Coronary artery (tissue), 2 donors: ENCODE data around the gene TEKT1.

Source experiments
- DNase-seq: peaks from one replicate; pipeline ENCODE4 v3.0.0-alpha.2; 2017; ENCODE audit warnings: low spot score
- H3K27ac ChIP-seq, 2 donors: fragments of 200-600 bp; sonication (generic); one replicate each; pipeline ENCODE4 v1.5.1; 2016 to 2019
- H3K4me3 ChIP-seq: fragments of 200-600 bp; sonication (generic); 2 replicates; pipeline ENCODE4 v1.5.1; 2016; ENCODE audit warnings: mild to moderate bottlenecking, moderate library complexity
- TF ChIP-seq, protein P1 (sequence below): fragments of 200-600 bp; sonication (generic); IDR thresholded peaks from one replicate; pipeline ENCODE4 v1.5.1; 2019; ENCODE audit warnings: antibody characterized with exemption

Gene TEKT1

GRCh38 chr17:6749519-6749918 lies 82.0 kb downstream of the TEKT1 start:
- no peak for DNase-seq
- Histone ChIP-seq H3K27ac (no peak overlapping the region), H3K4me3 (no peak overlapping the region)
- TF ChIP-seq, protein P1, sequence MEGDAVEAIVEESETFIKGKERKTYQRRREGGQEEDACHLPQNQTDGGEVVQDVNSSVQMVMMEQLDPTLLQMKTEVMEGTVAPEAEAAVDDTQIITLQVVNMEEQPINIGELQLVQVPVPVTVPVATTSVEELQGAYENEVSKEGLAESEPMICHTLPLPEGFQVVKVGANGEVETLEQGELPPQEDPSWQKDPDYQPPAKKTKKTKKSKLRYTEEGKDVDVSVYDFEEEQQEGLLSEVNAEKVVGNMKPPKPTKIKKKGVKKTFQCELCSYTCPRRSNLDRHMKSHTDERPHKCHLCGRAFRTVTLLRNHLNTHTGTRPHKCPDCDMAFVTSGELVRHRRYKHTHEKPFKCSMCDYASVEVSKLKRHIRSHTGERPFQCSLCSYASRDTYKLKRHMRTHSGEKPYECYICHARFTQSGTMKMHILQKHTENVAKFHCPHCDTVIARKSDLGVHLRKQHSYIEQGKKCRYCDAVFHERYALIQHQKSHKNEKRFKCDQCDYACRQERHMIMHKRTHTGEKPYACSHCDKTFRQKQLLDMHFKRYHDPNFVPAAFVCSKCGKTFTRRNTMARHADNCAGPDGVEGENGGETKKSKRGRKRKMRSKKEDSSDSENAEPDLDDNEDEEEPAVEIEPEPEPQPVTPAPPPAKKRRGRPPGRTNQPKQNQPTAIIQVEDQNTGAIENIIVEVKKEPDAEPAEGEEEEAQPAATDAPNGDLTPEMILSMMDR: no peak

DNA sequence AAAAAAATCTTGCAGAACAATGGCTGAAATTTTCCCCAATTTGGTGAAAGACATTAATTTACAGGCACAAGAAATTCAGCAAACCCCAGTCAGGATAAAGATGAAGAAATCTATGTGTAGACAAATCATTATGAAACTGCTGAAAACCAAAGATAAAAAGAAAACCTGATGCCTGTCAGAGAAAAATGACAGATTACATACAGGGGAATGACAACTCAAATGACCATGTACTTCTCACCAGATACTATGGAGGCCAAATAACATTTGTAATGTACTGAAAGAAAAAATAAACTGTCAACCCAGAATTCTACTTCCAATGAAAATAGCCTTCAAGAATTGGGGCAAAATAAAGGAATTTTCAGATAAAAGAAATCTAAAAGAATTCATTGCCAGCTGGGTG lies 82.9 kb downstream of the TEKT1 start:
- TF ChIP-seq, protein P1: no peak
- no peak for DNase-seq
- Histone ChIP-seq H3K4me3 (no peak overlapping the region), H3K27ac (no peak overlapping the region)
